Adrenal gland (tissue), 12 donors: ENCODE results near the gene PSMD3. TPM values are rescaled to one million over a fixed set of nuclear protein-coding genes. Genes with fewer than 3 reads are reported as not detected.

ENCODE experiments used
- DNase-seq, 7 donors: peaks; one replicate each; pipeline ENCODE4 v3.0.0-alpha.2; 2019 to 2020
- H3K27ac ChIP-seq, 5 donors: fragments of 200-600 bp; sonication (generic) in 4 of 5; 1 replicate in 3 of 5; 2 replicates in 2 of 5; pipeline versions ENCODE4 v1.5.1 to v1.8.0; 2016 to 2020; ENCODE audit warnings: mild to moderate bottlenecking in 1 of 5
- H3K27me3 ChIP-seq: fragments of 200-600 bp; 2 replicates; pipeline ENCODE4 v1.8.0; 2021
- H3K36me3 ChIP-seq, 2 donors: fragments of 200-600 bp; replicated peaks in 1 of 2; 1 replicate in 1 of 2; 2 replicates in 1 of 2; pipeline versions ENCODE4 v1.5.1 to v1.8.0; 2018 to 2022
- H3K4me1 ChIP-seq, 2 donors: fragments of 200-600 bp; replicated peaks in 1 of 2; 1 replicate in 1 of 2; 2 replicates in 1 of 2; pipeline versions ENCODE4 v1.5.1 to v1.8.0; 2018 to 2021
- H3K4me3 ChIP-seq, 4 donors: fragments of 200-600 bp; sonication (generic) in 3 of 4; one replicate each; pipeline ENCODE4 v1.5.1; 2016 to 2018
- H3K9me3 ChIP-seq, 3 donors: fragments of 200-600 bp; sonication (generic) in 1 of 3; replicated peaks in 1 of 3; 1 replicate in 2 of 3; 2 replicates in 1 of 3; pipeline versions ENCODE4 v1.5.1 to v1.8.0; 2016 to 2021
- POLR2A ChIP-seq, 2 donors: fragments of 450-650 bp; IDR thresholded peaks; one replicate each; pipeline ENCODE4 v1.6.1; 2017; ENCODE audit warnings: antibody characterized with exemption in 2 of 2, mild to moderate bottlenecking in 2 of 2, moderate library complexity in 1 of 2
- WGBS, 4 donors: extraction: QIAGEN DNeasy Blood & Tissue Kit in 2 of 4; methylation state at CpG; one replicate each; pipeline versions ENCODE4 v1.1.5 to v1.1.7; 2013 to 2017; 5-methylcytosine and 5-hydroxymethylcytosine counted together
- intact Hi-C, 2 donors: fragments of 100-400 bp; cut with DNase I; formaldehyde crosslinking; loops; one replicate each; pipeline versions ENCODE4 v1.14.1 to v1.15.0; 2022 to 2023
- polyA plus RNA-seq, 3 donors: library from polyadenylated mRNA; stranded (reverse); fragments of 200-250 nt in 2 of 3; fragments of 350-450 nt in 1 of 3; fragmentation: Illumina TruSeq in 1 of 3; extraction: RNeasy Lipid Tissue Mini Kit (QIAGEN cat#74804) in 1 of 3; gene quantifications; one replicate each; pipeline ENCODE4 v1.2.3, GENCODE V29; 2013 to 2014
- total RNA-seq, 9 donors: library from RNA; depleted of rRNA in 4 of 9; stranded (reverse); fragments of >200 nt in 4 of 9; fragments of 120-200 nt in 1 of 9; fragmentation: NEBNext Ultra II Directional in 1 of 9; extraction: Animal tissue kit (Norgen Biotek cat#: 25700) in 1 of 9; gene quantifications; one replicate each; pipeline versions ENCODE4 v1.1.0 to v1.2.4, GENCODE V29; 2013 to 2023
- TF ChIP-seq, protein P1 (sequence below), 6 experiments: fragments of 450-650 bp in 4 of 6; fragments of 200-600 bp in 2 of 6; sonication (generic) in 1 of 6; IDR thresholded peaks; 1 replicate in 5 of 6; 2 replicates in 1 of 6; pipeline versions ENCODE4 v1.5.1 to v1.8.0; 2016 to 2021; ENCODE audit warnings: antibody characterized with exemption in 6 of 6, mild to moderate bottlenecking in 2 of 6, moderate library complexity in 1 of 6
- donor health status: healthy with polysubstance abuse.
- donor health status: Bipolar disorder and iron deficiency.
- donor health status: DM: yes; HTN: yes; CAD: no.
- donor health status: DM: no; HTN: no; CAD: no.
- donor health status: DM: no; HTN: no; CAD: no.
- donor health status: DM: yes; HTN: yes; CAD: no.

The PSMD3 gene
- total and polyA plus RNA-seq, 12 donors, result 42.8 to 123 (median 97.3) TPM

DNA sequence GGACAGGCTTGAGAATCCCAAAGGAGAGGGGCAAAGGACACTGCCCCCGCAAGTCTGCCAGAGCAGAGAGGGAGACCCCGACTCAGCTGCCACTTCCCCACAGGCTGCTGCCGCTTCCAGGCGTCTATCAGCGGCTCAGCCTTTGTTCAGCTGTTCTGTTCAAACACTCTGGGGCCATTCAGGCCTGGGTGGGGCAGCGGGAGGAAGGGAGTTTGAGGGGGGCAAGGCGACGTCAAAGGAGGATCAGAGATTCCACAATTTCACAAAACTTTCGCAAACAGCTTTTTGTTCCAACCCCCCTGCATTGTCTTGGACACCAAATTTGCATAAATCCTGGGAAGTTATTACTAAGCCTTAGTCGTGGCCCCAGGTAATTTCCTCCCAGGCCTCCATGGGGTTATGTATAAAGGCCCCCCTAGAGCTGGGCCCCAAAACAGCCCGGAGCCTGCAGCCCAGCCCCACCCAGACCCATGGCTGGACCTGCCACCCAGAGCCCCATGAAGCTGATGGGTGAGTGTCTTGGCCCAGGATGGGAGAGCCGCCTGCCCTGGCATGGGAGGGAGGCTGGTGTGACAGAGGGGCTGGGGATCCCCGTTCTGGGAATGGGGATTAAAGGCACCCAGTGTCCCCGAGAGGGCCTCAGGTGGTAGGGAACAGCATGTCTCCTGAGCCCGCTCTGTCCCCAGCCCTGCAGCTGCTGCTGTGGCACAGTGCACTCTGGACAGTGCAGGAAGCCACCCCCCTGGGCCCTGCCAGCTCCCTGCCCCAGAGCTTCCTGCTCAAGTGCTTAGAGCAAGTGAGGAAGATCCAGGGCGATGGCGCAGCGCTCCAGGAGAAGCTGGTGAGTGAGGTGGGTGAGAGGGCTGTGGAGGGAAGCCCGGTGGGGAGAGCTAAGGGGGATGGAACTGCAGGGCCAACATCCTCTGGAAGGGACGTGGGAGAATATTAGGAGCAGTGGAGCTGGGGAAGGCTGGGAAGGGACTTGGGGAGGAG lies 34.7 kb downstream of the PSMD3 start, which contains the start of gene CSF3:
CSF3 (plus strand) TSS at position 436 of the 993 bp plus-strand sequence; CDS start at position 471, 35 bp downstream.
- no peak for TF ChIP-seq POLR2A (IDR thresholded peaks at IDR 0.05)
- WGBS, 4 donors, result 58 to 69% (median 64%) methylated on average over 12 to 20 of the region's 20 CpGs
- peak within 1 kb of the TSS in 3 of 5 donors; percentile 80 to 87 (median 85) for H3K27ac ChIP-seq
- DNase-seq, result peak in 1 of 7 donors; percentile 22
- no peak within 1 kb of the TSS for H3K4me3 ChIP-seq
- no peaks in the 10 kb centered on the region for H3K36me3 ChIP-seq
- peaks cover 24 to 39% of the 10 kb centered on the region in 2 donors for H3K4me1 ChIP-seq
- no peaks in the 10 kb centered on the region for H3K9me3 ChIP-seq
- no peaks in the 10 kb centered on the region for H3K27me3 ChIP-seq
- intact Hi-C loops, result loop anchor here in 1 of 2 donors (5.0 to 10.0 kb wide), 2 partner anchors 60 to 77 kb away; no protein-coding TSS in a partner anchor

DNA sequence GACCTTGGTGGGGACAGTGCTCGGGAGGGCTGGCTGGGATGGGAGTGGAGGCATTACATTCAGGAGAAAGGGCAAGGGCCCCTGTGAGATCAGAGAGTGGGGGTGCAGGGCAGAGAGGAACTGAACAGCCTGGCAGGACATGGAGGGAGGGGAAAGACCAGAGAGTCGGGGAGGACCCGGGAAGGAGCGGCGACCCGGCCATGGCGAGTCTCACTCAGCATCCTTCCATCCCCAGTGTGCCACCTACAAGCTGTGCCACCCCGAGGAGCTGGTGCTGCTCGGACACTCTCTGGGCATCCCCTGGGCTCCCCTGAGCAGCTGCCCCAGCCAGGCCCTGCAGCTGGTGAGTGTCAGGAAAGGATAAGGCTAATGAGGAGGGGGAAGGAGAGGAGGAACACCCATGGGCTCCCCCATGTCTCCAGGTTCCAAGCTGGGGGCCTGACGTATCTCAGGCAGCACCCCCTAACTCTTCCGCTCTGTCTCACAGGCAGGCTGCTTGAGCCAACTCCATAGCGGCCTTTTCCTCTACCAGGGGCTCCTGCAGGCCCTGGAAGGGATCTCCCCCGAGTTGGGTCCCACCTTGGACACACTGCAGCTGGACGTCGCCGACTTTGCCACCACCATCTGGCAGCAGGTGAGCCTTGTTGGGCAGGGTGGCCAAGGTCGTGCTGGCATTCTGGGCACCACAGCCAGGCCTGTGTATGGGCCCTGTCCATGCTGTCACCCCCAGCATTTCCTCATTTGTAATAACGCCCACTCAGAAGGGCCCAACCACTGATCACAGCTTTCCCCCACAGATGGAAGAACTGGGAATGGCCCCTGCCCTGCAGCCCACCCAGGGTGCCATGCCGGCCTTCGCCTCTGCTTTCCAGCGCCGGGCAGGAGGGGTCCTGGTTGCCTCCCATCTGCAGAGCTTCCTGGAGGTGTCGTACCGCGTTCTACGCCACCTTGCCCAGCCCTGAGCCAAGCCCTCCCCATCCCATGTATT lies 35.7 kb downstream of the PSMD3 start:
- Histone ChIP-seq H3K36me3 (no peaks in the 10 kb centered on the region), H3K4me3 (no peak overlapping the region), H3K27me3 (no peaks in the 10 kb centered on the region), H3K27ac (peak overlapping the region in 2 of 5 donors; percentile 49 to 85), H3K9me3 (no peaks in the 10 kb centered on the region), H3K4me1 (peaks cover 34 to 48% of the 10 kb centered on the region in 2 donors)
- intact Hi-C loops, result loop anchor here in 1 of 2 donors (5.0 to 10.0 kb wide), 2 partner anchors 59 to 76 kb away; no protein-coding TSS in a partner anchor
- 83 to 85% (median 84%) methylated on average over 19 to 26 of the region's 26 CpGs for WGBS, 4 donors
- TF ChIP-seq POLR2A (IDR thresholded peaks at IDR 0.05), result no peak
- TF ChIP-seq, protein P1, sequence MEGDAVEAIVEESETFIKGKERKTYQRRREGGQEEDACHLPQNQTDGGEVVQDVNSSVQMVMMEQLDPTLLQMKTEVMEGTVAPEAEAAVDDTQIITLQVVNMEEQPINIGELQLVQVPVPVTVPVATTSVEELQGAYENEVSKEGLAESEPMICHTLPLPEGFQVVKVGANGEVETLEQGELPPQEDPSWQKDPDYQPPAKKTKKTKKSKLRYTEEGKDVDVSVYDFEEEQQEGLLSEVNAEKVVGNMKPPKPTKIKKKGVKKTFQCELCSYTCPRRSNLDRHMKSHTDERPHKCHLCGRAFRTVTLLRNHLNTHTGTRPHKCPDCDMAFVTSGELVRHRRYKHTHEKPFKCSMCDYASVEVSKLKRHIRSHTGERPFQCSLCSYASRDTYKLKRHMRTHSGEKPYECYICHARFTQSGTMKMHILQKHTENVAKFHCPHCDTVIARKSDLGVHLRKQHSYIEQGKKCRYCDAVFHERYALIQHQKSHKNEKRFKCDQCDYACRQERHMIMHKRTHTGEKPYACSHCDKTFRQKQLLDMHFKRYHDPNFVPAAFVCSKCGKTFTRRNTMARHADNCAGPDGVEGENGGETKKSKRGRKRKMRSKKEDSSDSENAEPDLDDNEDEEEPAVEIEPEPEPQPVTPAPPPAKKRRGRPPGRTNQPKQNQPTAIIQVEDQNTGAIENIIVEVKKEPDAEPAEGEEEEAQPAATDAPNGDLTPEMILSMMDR (IDR thresholded peaks at IDR 0.05), result no peak
- DNase-seq, result no peak

DNA sequence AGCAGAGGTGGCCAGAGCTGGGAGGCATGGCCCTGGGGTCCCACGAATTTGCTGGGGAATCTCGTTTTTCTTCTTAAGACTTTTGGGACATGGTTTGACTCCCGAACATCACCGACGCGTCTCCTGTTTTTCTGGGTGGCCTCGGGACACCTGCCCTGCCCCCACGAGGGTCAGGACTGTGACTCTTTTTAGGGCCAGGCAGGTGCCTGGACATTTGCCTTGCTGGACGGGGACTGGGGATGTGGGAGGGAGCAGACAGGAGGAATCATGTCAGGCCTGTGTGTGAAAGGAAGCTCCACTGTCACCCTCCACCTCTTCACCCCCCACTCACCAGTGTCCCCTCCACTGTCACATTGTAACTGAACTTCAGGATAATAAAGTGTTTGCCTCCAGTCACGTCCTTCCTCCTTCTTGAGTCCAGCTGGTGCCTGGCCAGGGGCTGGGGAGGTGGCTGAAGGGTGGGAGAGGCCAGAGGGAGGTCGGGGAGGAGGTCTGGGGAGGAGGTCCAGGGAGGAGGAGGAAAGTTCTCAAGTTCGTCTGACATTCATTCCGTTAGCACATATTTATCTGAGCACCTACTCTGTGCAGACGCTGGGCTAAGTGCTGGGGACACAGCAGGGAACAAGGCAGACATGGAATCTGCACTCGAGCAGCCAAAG lies 36.9 kb downstream of the PSMD3 start:
- intact Hi-C loops, result loop anchor here in 1 of 2 donors (5.0 to 10.0 kb wide), 2 partner anchors 57 to 75 kb away; no protein-coding TSS in a partner anchor
- H3K27ac ChIP-seq, result peak overlapping the region in 3 of 5 donors; percentile 54 to 78 (median 63)
- WGBS, 4 donors, result 40 to 51% (median 45%) methylated on average over 13 to 15 of the region's 15 CpGs

More for the DNA sequence above, 36.9 kb downstream of the PSMD3 start:
- H3K27me3 ChIP-seq, result no peaks in the 10 kb centered on the region
- TF ChIP-seq, protein P1 (IDR thresholded peaks at IDR 0.05), result no peak
- TF ChIP-seq POLR2A (IDR thresholded peaks at IDR 0.05), result no peak
- no peaks in the 10 kb centered on the region for H3K9me3 ChIP-seq
- no peak overlapping the region for H3K4me3 ChIP-seq
- DNase-seq, result peak in 1 of 7 donors; percentile 30
- peaks cover 43 to 56% of the 10 kb centered on the region in 2 donors for H3K4me1 ChIP-seq
- H3K36me3 ChIP-seq, result peaks cover 0 to 5% of the 10 kb centered on the region in 2 donors
